ENCODE measurements around the gene PUSL1.
"Not testable (repeated sequence)": the region's sequence is repeated elsewhere in the genome, so short reads cannot be mapped to it uniquely, and the experiment has no call there.

The PUSL1 gene

GRCh38 chr1:1310109-1310385, 1.6 kb downstream of the PUSL1 start:
- DNase-seq (ENCODE audit: low read depth in 3 of 3), result no peak

- no peak for DNase-seq (ENCODE audit: low read depth in 3 of 3)
These were observed 2.2 kb downstream of the PUSL1 start for GRCh38 chr1:1310476-1311053.

GRCh38 chr1:1311107-1312104, 3.0 kb downstream of the PUSL1 start:
- DNase-seq (ENCODE audit: low read depth in 3 of 3), result no peak

- DNase-seq (ENCODE audit: low read depth in 3 of 3), result no peak
These were observed 4.3 kb downstream of the PUSL1 start for GRCh38 chr1:1312450-1313314.

- DNase-seq (ENCODE audit: low read depth in 3 of 3), result no peak
These were observed 5.3 kb downstream of the PUSL1 start for GRCh38 chr1:1313500-1314236.

GRCh38 chr1:1314237-1314586, 5.8 kb downstream of the PUSL1 start:
- DNase-seq (ENCODE audit: low read depth in 3 of 3), result no peak

- DNase-seq (ENCODE audit: low read depth in 3 of 3), result no peak
These were observed 6.4 kb downstream of the PUSL1 start for GRCh38 chr1:1314678-1315335.

GRCh38 chr1:1315435-1315954, 7.1 kb downstream of the PUSL1 start:
- DNase-seq (ENCODE audit: low read depth in 3 of 3), result no peak

GRCh38 chr1:1316199-1316598, 7.8 kb downstream of the PUSL1 start:
- not testable (repeated sequence) for DNase-seq (ENCODE audit: low read depth in 3 of 3)

- no peak for DNase-seq (ENCODE audit: low read depth in 3 of 3)
These were observed 9.0 kb downstream of the PUSL1 start for GRCh38 chr1:1317420-1317819.

GRCh38 chr1:1318131-1318652, 9.8 kb downstream of the PUSL1 start:
- no peak for DNase-seq (ENCODE audit: low read depth in 3 of 3)

- DNase-seq (ENCODE audit: low read depth in 3 of 3), result no peak
These were observed 10.6 kb downstream of the PUSL1 start for GRCh38 chr1:1318777-1319645.

GRCh38 chr1:1319646-1319941, 11.2 kb downstream of the PUSL1 start:
- no peak for DNase-seq (ENCODE audit: low read depth in 3 of 3)

- no peak for DNase-seq (ENCODE audit: low read depth in 3 of 3)
These were observed 12.5 kb downstream of the PUSL1 start for GRCh38 chr1:1320666-1321448.

GRCh38 chr1:1321477-1321876, 13.1 kb downstream of the PUSL1 start:
- no peak for DNase-seq (ENCODE audit: low read depth in 3 of 3)

GRCh38 chr1:1322418-1322817, 14.0 kb downstream of the PUSL1 start:
- DNase-seq (ENCODE audit: low read depth in 3 of 3), result no peak

- DNase-seq (ENCODE audit: low read depth in 3 of 3), result no peak
These were observed 14.6 kb downstream of the PUSL1 start for GRCh38 chr1:1322952-1323351.

- DNase-seq (ENCODE audit: low read depth in 3 of 3), result no peak
These were observed 15.7 kb downstream of the PUSL1 start for GRCh38 chr1:1324084-1324523.

All from stimulated activated CD4-positive, alpha-beta T cell treated with anti-CD3 and anti-CD28 coated beads, TNF-alpha, amount 100 ng/mL, for 4 hours (primary cell).